GM19351 (cell line): Measurements from ENCODE around the gene DCBLD1.

Source experiments
- ATAC-seq: cut with Tn5 transposase; IDR thresholded peaks from one replicate; pipeline ENCODE4 v1.9.1; 2021; ENCODE audit warnings: mild to moderate bottlenecking, moderate library complexity; ENCODE audit not compliant: unreplicated experiment

DCBLD1 gene

DNA sequence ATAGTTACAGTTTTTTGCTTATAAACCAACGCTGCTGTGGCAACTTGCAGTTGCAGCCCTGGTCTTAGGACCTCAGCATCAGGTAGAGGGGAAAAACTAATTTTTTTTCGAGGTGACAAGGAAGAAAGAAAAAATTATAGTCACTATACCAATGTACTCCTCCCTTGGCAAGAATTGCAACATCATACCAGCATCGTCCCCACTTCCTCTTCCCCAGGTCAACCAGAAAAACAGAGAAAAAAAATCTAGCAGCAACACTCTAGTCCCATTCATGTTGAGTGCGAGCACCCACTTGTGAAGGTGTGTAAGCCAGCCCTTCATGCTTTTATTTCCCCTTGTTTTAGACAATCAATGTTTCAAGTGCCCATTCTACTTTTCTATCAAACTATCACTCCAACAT lies 13.1 kb upstream of the DCBLD1 start:
- ATAC-seq: no peak

DNA sequence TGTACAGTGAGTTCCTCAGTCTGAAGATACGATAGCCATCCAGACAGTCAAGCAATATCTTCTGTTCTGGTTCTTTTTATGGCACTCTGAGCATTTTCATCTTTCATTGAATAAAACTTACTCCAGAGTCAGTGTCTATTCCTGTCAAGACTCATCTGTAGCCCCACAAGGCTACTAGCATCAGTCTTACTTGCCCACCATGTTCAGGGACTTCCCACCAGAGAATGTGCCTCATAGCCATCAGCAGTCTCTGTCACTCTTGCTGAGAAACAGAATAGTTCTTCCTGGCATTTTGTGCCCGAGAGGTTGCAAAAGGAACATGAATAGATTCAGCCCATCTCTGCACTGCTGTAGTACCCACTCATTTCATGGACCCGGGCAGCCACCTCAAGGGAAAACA lies 12.7 kb upstream of the DCBLD1 start:
- no peak for ATAC-seq

GRCh38 chr6:117472667-117473066 lies 9.8 kb upstream of the DCBLD1 start:
- no peak for ATAC-seq

DNA sequence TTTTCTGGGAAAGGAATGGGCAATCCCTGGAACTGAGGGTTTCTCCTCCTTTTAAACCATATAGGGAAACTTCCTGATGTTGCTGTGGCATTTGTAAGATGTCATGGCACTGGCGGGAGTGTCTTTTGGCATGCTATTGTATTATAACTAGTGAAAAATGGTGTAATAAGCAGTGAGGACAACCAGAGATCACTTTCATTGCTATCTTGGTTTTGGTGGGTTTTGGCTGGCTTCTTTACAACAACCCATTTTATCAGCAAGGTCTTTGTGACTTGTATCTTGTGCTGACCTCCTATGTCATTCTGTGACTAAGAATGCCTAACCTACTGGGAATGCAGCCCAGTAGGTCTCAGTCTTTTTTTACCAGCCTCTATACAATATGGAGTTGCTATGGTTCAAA lies 9.1 kb upstream of the DCBLD1 start:
- no peak for ATAC-seq

GRCh38 chr6:117477988-117478852 lies 4.3 kb upstream of the DCBLD1 start:
- ATAC-seq: peak; percentile 30

- no peak for ATAC-seq
These were observed 3.6 kb upstream of the DCBLD1 start for GRCh38 chr6:117478853-117479231.

- ATAC-seq: no peak
These were observed 1.8 kb upstream of the DCBLD1 start for GRCh38 chr6:117480651-117481050.

DNA sequence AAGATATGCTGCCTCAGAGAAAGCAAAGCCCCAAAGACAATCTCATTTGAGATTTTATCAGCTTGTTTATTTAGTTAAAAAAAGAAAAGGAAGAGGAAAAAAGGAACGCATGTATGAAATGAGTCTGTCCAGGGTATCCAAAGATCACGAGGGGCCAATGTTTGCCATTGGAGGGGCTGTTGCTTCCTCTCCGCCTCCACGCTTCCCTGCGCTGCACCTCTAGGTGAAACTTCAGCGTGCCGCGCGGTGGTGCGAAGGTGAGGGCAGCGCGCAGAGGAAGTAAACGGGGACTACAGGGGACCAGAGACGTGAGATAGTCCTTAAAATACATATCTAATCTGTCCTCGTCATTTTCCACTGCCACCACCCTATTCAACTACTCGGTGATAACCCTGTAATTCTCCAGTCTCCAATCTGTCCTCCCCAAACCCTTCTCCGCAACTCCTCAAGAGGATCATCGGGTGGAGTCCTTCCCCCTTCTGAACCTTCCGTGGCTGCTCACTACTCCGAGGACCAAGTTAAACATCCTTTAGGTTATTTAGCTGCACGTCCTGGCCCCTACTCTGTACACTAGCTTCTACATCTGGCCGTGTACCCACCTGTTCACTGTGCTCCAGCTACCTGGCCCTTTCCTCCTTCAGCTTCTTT lies 1.1 kb upstream of the DCBLD1 start:
- no peak for ATAC-seq

- ATAC-seq: no peak
These were observed 591 bp upstream of the DCBLD1 start for GRCh38 chr6:117481926-117482239.

DNA sequence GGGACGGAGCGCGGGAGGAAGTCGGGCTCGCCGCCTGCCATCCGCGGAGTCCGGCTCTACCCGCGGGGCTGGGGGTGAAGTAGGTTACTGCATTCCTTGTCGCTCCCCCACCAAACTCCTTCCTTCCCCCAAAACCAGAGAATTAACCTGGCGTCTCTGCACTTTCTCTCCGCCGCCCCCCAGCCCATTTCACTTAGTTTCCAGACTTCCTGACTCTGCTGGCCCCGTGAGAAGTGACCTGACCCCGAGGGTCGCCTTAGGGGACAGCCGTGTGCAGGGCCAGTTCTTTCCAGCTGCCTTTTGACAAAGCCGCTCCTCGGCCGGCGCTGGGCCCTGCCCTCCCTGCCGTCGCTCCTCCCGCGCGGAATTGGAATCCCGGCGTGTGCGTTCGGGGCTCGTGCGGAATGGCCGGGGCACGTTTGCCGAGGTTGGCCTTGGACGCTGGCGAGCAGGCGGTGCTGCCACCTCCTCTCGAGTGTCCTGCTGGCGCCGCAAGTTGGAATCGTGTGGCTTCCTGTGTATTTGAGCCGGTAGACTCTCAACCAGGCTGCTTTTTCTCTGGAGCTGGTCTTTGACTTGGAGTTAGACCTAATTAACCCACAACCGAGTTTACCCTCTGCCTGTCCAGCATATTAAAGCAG lies 650 bp downstream of the DCBLD1 start:
- ATAC-seq: peak; percentile 9

DNA sequence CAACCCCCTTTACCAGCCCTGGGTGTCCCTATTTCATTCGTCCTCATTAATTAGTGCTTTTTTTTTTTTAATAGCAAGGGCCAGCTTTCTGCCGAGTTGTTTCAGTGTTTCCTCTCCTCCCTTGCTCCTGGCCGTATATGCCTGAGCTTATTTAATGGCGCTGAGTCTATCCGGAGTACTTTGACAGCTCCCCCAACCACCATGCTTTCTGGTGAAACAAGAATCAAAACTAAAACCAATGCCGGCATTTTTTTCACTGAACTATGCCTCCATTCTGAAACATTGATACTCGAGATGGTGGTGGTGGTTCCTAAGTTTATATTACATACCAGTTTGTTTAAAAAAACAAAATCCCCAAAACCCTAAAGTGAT lies 1.2 kb downstream of the DCBLD1 start:
- ATAC-seq: no peak

- ATAC-seq: no peak
These were observed 1.7 kb downstream of the DCBLD1 start for GRCh38 chr6:117484052-117484646.

- ATAC-seq: no peak
These were observed 3.0 kb downstream of the DCBLD1 start for GRCh38 chr6:117485433-117485832.

GRCh38 chr6:117487821-117488220 lies 5.3 kb downstream of the DCBLD1 start:
- ATAC-seq: no peak

GRCh38 chr6:117489003-117489402 lies 6.5 kb downstream of the DCBLD1 start:
- ATAC-seq: peak; percentile 48

GRCh38 chr6:117491916-117492315 lies 9.4 kb downstream of the DCBLD1 start:
- no peak for ATAC-seq

DNA sequence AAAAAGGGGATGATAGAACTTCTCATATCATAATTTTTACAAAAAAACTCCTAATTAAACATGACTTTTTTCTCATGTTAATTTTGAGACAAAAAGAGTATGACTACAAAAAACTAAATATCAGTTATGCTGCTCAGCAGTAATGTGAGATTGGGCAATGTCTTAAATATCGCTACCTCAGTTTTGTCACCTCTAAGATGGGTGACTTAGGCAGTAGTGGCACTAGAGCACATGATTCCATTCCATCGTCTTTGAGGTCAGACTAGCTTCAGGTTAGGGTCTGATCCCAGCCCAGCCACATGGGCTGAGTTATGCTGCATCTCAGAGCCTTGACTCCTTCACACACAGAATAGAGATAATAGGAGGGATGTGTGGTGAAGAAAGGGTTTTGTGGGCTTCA lies 11.0 kb downstream of the DCBLD1 start:
- ATAC-seq: no peak

GRCh38 chr6:117494283-117494682 lies 11.8 kb downstream of the DCBLD1 start:
- no peak for ATAC-seq

- no peak for ATAC-seq
These were observed 12.3 kb downstream of the DCBLD1 start for GRCh38 chr6:117494694-117495318.

DNA sequence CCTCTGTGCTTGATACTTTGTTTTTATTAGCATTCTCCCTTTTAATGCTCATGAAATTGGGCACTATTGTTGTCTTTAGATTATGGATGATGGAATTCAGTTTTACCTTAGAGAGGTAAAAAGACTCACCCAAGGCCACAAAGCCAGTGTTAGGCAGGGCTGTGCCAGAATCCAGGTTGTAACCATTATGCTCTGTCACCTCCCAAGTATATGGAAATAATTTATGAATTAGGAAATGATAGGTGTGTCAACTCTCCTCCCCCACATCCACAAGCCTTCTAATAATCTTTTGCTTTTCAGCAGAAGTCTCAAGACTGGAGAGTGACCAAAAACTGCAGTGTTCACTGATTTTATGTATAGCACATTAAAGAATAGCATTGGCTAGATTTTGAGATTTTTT lies 13.0 kb downstream of the DCBLD1 start:
- ATAC-seq: no peak

- ATAC-seq: no peak
These were observed 13.4 kb downstream of the DCBLD1 start for GRCh38 chr6:117495869-117496268.
